ENCODE data around the gene APBB3.
"Not testable (repeated sequence)": the region's sequence is repeated elsewhere in the genome, so short reads cannot be mapped to it uniquely, and the experiment has no call there.

APBB3 gene

GRCh38 chr5:140564196-140565023, at the start of gene APBB3, which contains the start of gene SLC35A4:
Gene APBB3, minus strand, starts transcription at chr5:140564598. Its CDS starts 353 bp downstream, at chr5:140564245.
Gene SLC35A4, plus strand, starts transcription at chr5:140564828. Its CDS starts 2,342 bp downstream, at chr5:140567170.
- peak; percentile 98 for DNase-seq

- no peak for DNase-seq
Measured at GRCh38 chr5:140611020-140611521, 46.7 kb upstream of the APBB3 start.

GRCh38 chr5:140609126-140609525, 44.7 kb upstream of the APBB3 start:
- DNase-seq, result no peak

GRCh38 chr5:140608722-140609121, 44.3 kb upstream of the APBB3 start:
- DNase-seq, result no peak

- no peak for DNase-seq
Measured at GRCh38 chr5:140607031-140607430, 42.6 kb upstream of the APBB3 start.

GRCh38 chr5:140605879-140606278, 41.5 kb upstream of the APBB3 start:
- DNase-seq, result no peak

- no peak for DNase-seq
Measured at GRCh38 chr5:140603734-140604133, 39.3 kb upstream of the APBB3 start.

GRCh38 chr5:140603446-140603698, 39.0 kb upstream of the APBB3 start:
- not testable (repeated sequence) for DNase-seq

- DNase-seq, result no peak
Measured at GRCh38 chr5:140602147-140602546, 37.7 kb upstream of the APBB3 start.

- no peak for DNase-seq
Measured at GRCh38 chr5:140600096-140600495, 35.7 kb upstream of the APBB3 start.

- DNase-seq, result no peak
Measured at GRCh38 chr5:140598836-140599235, 34.4 kb upstream of the APBB3 start.

- DNase-seq, result no peak
Measured at GRCh38 chr5:140596321-140596741, 31.9 kb upstream of the APBB3 start.

- DNase-seq, result no peak
Measured at GRCh38 chr5:140595538-140596300, 31.3 kb upstream of the APBB3 start.

GRCh38 chr5:140594169-140594568, 29.8 kb upstream of the APBB3 start:
- DNase-seq, result no peak

GRCh38 chr5:140593070-140593469, 28.7 kb upstream of the APBB3 start:
- DNase-seq, result not testable (repeated sequence)

GRCh38 chr5:140591747-140592372, 27.5 kb upstream of the APBB3 start:
- DNase-seq, result no peak

- DNase-seq, result no peak
Measured at GRCh38 chr5:140590861-140591260, 26.5 kb upstream of the APBB3 start.

- no peak for DNase-seq
Measured at GRCh38 chr5:140588311-140589070, 24.1 kb upstream of the APBB3 start.

- DNase-seq, result no peak
Measured at GRCh38 chr5:140587495-140587894, 23.1 kb upstream of the APBB3 start.

GRCh38 chr5:140579188-140579747, 14.9 kb upstream of the APBB3 start:
- not testable (repeated sequence) for DNase-seq

GRCh38 chr5:140576776-140577201, 12.4 kb upstream of the APBB3 start:
- DNase-seq, result no peak

GRCh38 chr5:140575309-140575708, 10.9 kb upstream of the APBB3 start:
- DNase-seq, result no peak

Data from amniotic stem cell (primary cell).